Adipocyte (in vitro differentiated cells): ENCODE data around the gene TRAPPC14.
A peak's percentile ranks its signal among the peaks of the same experiment; 100 is the strongest.

Experiments used
- DNase-seq: peaks from one replicate; pipeline ENCODE4 v3.0.0-alpha.2; 2015; ENCODE audit warnings: low read depth
- H3K27me3 ChIP-seq: replicated peaks from 2 replicates; pipeline ENCODE4 v1.7.0; 2013; ENCODE audit warnings: mild to moderate bottlenecking, low read length, moderate library complexity; ENCODE audit not compliant: control insufficient read depth, insufficient read depth
- H3K36me3 ChIP-seq: 2 replicates; pipeline ENCODE4 v1.7.0; 2013; ENCODE audit warnings: low read length, mild to moderate bottlenecking, moderate library complexity; ENCODE audit not compliant: control insufficient read depth, insufficient read depth, severe bottlenecking
- H3K4me1 ChIP-seq: 2 replicates; pipeline ENCODE4 v1.7.0; 2013; ENCODE audit warnings: mild to moderate bottlenecking, low read length, moderate library complexity; ENCODE audit not compliant: control insufficient read depth, insufficient read depth
- H3K4me3 ChIP-seq: 2 replicates; pipeline ENCODE4 v1.7.0; 2013; ENCODE audit warnings: mild to moderate bottlenecking, low read length, moderate library complexity
- H3K9ac ChIP-seq: 2 replicates; pipeline ENCODE4 v1.7.0; 2013; ENCODE audit warnings: mild to moderate bottlenecking, low read length, moderate library complexity
- H3K9me3 ChIP-seq: 2 replicates; pipeline ENCODE4 v1.7.0; 2013; ENCODE audit warnings: mild to moderate bottlenecking, low read length, moderate library complexity; ENCODE audit not compliant: control insufficient read depth

TRAPPC14 gene

GRCh38 chr7:100159099-100159623 lies 638 bp upstream of the TRAPPC14 start:
- Histone ChIP-seq H3K9ac (peak overlapping the region; percentile 94), H3K36me3 (peaks cover 28% of the 10 kb centered on the region), H3K4me1 (peaks cover 18% of the 10 kb centered on the region), H3K9me3 (no peaks in the 10 kb centered on the region), H3K4me3 (peak overlapping the region; percentile 91), H3K27me3 (no peaks in the 10 kb centered on the region)
- DNase-seq = peak; percentile 5

GRCh38 chr7:100157334-100158228 lies 942 bp downstream of the TRAPPC14 start:
- no peaks in the 10 kb centered on the region for H3K27me3 ChIP-seq
- H3K36me3 ChIP-seq = peaks cover 39% of the 10 kb centered on the region
- DNase-seq = peak; percentile 61
- H3K4me1 ChIP-seq = peaks cover 23% of the 10 kb centered on the region
- H3K9me3 ChIP-seq = no peaks in the 10 kb centered on the region
- peak overlapping the region; percentile 91 for H3K4me3 ChIP-seq
- peak overlapping the region; percentile 94 for H3K9ac ChIP-seq

GRCh38 chr7:100157069-100157333 lies 1.5 kb downstream of the TRAPPC14 start:
- Histone ChIP-seq H3K9me3 (no peaks in the 10 kb centered on the region), H3K4me3 (peak overlapping the region; percentile 91), H3K27me3 (no peaks in the 10 kb centered on the region), H3K9ac (peak overlapping the region; percentile 94), H3K36me3 (peaks cover 39% of the 10 kb centered on the region), H3K4me1 (peaks cover 23% of the 10 kb centered on the region)
- DNase-seq = no peak

GRCh38 chr7:100156331-100157068 lies 2.0 kb downstream of the TRAPPC14 start:
- Histone ChIP-seq H3K9me3 (no peaks in the 10 kb centered on the region), H3K4me3 (peak overlapping the region; percentile 91), H3K36me3 (peaks cover 39% of the 10 kb centered on the region), H3K4me1 (peaks cover 23% of the 10 kb centered on the region), H3K9ac (peak overlapping the region; percentile 94), H3K27me3 (no peaks in the 10 kb centered on the region)
- DNase-seq = no peak

GRCh38 chr7:100155553-100156317 lies 2.8 kb downstream of the TRAPPC14 start:
- Histone ChIP-seq H3K9me3 (no peaks in the 10 kb centered on the region), H3K27me3 (no peaks in the 10 kb centered on the region), H3K9ac (no peak overlapping the region), H3K36me3 (peaks cover 39% of the 10 kb centered on the region), H3K4me1 (peaks cover 23% of the 10 kb centered on the region), H3K4me3 (no peak overlapping the region)
- no peak for DNase-seq

GRCh38 chr7:100154651-100155491 lies 3.7 kb downstream of the TRAPPC14 start:
- H3K9ac ChIP-seq = no peak overlapping the region
- peaks cover 39% of the 10 kb centered on the region for H3K36me3 ChIP-seq
- DNase-seq = no peak

GRCh38 chr7:100153708-100154535 lies 4.6 kb downstream of the TRAPPC14 start:
- peaks cover 31% of the 10 kb centered on the region for H3K4me1 ChIP-seq
- no peaks in the 10 kb centered on the region for H3K27me3 ChIP-seq
- no peak overlapping the region for H3K9ac ChIP-seq
- H3K4me3 ChIP-seq = no peak overlapping the region
- H3K36me3 ChIP-seq = peaks cover 39% of the 10 kb centered on the region
- no peak for DNase-seq
- H3K9me3 ChIP-seq = no peaks in the 10 kb centered on the region

More at GRCh38 chr7:100154651-100155491, 3.7 kb downstream of the TRAPPC14 start:
- Histone ChIP-seq H3K9me3 (no peaks in the 10 kb centered on the region), H3K27me3 (no peaks in the 10 kb centered on the region), H3K4me3 (no peak overlapping the region), H3K4me1 (peaks cover 29% of the 10 kb centered on the region)

GRCh38 chr7:100152937-100153666 lies 5.4 kb downstream of the TRAPPC14 start:
- Histone ChIP-seq H3K27me3 (no peaks in the 10 kb centered on the region), H3K4me1 (peaks cover 32% of the 10 kb centered on the region), H3K9ac (no peak overlapping the region), H3K4me3 (no peak overlapping the region), H3K9me3 (no peaks in the 10 kb centered on the region), H3K36me3 (peaks cover 39% of the 10 kb centered on the region)
- DNase-seq = no peak

- H3K4me1 ChIP-seq = peaks cover 30% of the 10 kb centered on the region
- no peaks in the 10 kb centered on the region for H3K27me3 ChIP-seq
- DNase-seq = no peak
- H3K9ac ChIP-seq = no peak overlapping the region
- peaks cover 39% of the 10 kb centered on the region for H3K36me3 ChIP-seq
- no peak overlapping the region for H3K4me3 ChIP-seq
- no peaks in the 10 kb centered on the region for H3K9me3 ChIP-seq
Measured at GRCh38 chr7:100152404-100152803, 6.1 kb downstream of the TRAPPC14 start.
